ENCODE data around the gene CBX3.
A peak's percentile ranks its signal among the peaks of the same experiment; 100 is the strongest.

DNA sequence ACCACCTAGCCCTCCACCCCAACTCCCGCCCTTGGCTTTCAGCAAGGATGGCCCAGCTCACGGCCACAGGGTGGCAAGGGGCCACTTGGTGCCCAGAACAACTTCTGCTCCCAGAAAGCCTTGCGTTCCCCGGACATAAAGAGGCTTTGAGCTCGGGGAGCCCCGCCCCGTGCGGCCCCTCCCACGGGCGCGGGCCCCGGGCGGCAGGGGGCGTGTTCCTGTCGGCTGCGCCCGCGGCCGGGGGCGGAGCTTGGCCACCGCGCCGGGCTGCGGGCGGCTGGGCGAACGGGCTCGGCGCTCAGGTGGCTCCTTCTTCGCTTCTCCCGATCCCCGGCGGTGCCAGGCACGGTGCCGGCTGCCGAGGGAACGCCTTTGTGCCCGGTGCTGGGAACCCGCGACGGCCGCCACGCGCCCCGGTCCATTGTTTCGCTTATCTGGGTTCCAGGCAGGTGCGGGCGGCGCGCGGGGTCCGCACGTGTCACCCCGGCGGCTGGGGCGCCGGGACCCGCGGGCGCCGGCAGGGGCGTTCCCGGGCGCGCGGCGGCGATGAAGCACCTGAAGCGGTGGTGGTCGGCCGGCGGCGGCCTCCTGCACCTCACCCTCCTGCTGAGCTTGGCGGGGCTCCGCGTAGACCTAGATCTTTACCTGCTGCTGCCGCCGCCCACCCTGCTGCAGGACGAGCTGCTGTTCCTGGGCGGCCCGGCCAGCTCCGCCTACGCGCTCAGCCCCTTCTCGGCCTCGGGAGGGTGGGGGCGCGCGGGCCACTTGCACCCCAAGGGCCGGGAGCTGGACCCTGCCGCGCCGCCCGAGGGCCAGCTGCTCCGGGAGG, 49.4 kb upstream of the CBX3 start, which contains the start of gene NFE2L3:
- TF ChIP-seq, protein P1, sequence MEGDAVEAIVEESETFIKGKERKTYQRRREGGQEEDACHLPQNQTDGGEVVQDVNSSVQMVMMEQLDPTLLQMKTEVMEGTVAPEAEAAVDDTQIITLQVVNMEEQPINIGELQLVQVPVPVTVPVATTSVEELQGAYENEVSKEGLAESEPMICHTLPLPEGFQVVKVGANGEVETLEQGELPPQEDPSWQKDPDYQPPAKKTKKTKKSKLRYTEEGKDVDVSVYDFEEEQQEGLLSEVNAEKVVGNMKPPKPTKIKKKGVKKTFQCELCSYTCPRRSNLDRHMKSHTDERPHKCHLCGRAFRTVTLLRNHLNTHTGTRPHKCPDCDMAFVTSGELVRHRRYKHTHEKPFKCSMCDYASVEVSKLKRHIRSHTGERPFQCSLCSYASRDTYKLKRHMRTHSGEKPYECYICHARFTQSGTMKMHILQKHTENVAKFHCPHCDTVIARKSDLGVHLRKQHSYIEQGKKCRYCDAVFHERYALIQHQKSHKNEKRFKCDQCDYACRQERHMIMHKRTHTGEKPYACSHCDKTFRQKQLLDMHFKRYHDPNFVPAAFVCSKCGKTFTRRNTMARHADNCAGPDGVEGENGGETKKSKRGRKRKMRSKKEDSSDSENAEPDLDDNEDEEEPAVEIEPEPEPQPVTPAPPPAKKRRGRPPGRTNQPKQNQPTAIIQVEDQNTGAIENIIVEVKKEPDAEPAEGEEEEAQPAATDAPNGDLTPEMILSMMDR (IDR thresholded peaks at IDR 0.05; ENCODE audit: low read length), result peak; percentile 23; the same call in 1 of the 2 replicates
- no peak for TF ChIP-seq EZH2 (IDR thresholded peaks at IDR 0.05; ENCODE audit: borderline replicate concordance, low read length)
